ENCODE data around the gene NOM1.

GRCh38 chr7:156994417-156994816 is 44.9 kb downstream of the NOM1 start:
- TF ChIP-seq CTCF (IDR thresholded peaks at IDR 0.05 in 4 of 5, conservative IDR thresholded peaks at IDR 0.05 in 1 of 5) (no peak), POLR2A (IDR thresholded peaks at IDR 0.05) (no peak)

Measured in gastrocnemius medialis (tissue), 4 donors.